Stimulated activated naive B cell treated with anti-CD40 and anti-IgM and Interleukin-4, amounts not matched to agents 10 μg/mL and 1 μg/mL and 100 μg/mL, for 72 hours (primary cell): ENCODE data around the gene ANO3.
A peak's percentile ranks its signal among the peaks of the same experiment; 100 is the strongest.
"Not testable (repeated sequence)": the region's sequence is repeated elsewhere in the genome, so short reads cannot be mapped to it uniquely, and the experiment has no call there.

Source experiments
- ATAC-seq, 2 donors: fragments of 150-1000 bp; cut with Tn5 transposase; replicated peaks; 2 replicates each; pipeline ENCODE4 v1.10.0; 2021; ENCODE audit warnings: moderate library complexity in 1 of 2
- DNase-seq: peaks from one replicate; pipeline ENCODE4 v3.0.0; 2021
- H3K27ac Mint-ChIP-seq: one replicate; pipeline ENCODE4 v1.8.0; 2022; ENCODE audit warnings: mild to moderate bottlenecking, mixed read lengths
- H3K27me3 Mint-ChIP-seq, 2 donors: one replicate each; pipeline ENCODE4 v1.8.0; 2022; ENCODE audit warnings: mixed read lengths in 2 of 2
- H3K36me3 Mint-ChIP-seq, 2 donors: one replicate each; pipeline ENCODE4 v1.8.0; 2022; ENCODE audit warnings: mixed read lengths in 2 of 2, mild to moderate bottlenecking in 1 of 2
- H3K4me1 Mint-ChIP-seq, 2 donors: one replicate each; pipeline ENCODE4 v1.8.0; 2022; ENCODE audit warnings: mixed read lengths in 2 of 2, mild to moderate bottlenecking in 1 of 2
- H3K4me3 Mint-ChIP-seq, 2 donors: one replicate each; pipeline ENCODE4 v1.8.0; 2022; ENCODE audit warnings: mild to moderate bottlenecking in 2 of 2, mixed read lengths in 2 of 2, moderate library complexity in 1 of 2
- H3K9me3 Mint-ChIP-seq, 2 donors: one replicate each; pipeline ENCODE4 v1.8.0; 2022; ENCODE audit warnings: mixed read lengths in 2 of 2, mild to moderate bottlenecking in 1 of 2

Gene ANO3

DNA sequence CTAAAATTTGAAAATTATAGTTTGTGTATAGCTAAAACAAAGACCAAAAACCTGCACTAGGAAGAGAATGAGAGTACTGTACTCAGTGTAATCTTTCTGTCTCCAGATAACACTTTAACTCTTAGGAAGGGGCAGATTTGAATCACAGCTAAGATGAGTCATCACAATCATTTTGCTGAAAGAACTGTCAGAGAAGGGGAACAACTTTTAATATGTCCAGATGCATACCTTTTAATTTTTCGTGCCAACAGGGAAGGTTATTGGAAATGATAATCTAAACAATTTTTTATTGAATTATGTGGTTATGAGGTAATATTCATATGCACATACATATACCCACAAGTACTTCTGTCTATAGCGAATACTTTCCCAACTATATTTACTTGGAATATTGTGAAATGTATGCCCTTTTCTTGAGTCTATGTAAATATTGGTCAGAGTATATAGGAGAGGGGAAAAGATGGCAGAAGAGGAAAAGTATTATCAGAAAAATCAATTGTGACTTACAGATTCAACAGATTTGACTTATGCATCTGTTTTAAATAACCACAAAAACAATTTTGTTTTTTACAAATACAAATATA is 291.2 kb downstream of the ANO3 start:
- ATAC-seq = no peak
- no peaks in the 10 kb centered on the region for H3K27me3 Mint-ChIP-seq
- no peaks in the 10 kb centered on the region for H3K4me1 Mint-ChIP-seq
- no peaks in the 10 kb centered on the region for H3K9me3 Mint-ChIP-seq
- H3K4me3 Mint-ChIP-seq = no peak overlapping the region
- no peaks in the 10 kb centered on the region for H3K36me3 Mint-ChIP-seq
- no peak overlapping the region for H3K27ac Mint-ChIP-seq
- no peak for DNase-seq

GRCh38 chr11:26626346-26626745 is 294.4 kb downstream of the ANO3 start:
- no peaks in the 10 kb centered on the region for H3K9me3 Mint-ChIP-seq
- no peaks in the 10 kb centered on the region for H3K27me3 Mint-ChIP-seq
- H3K4me1 Mint-ChIP-seq = no peaks in the 10 kb centered on the region
- H3K4me3 Mint-ChIP-seq = no peak overlapping the region
- no peaks in the 10 kb centered on the region for H3K36me3 Mint-ChIP-seq
- no peak overlapping the region for H3K27ac Mint-ChIP-seq
- DNase-seq = no peak
- ATAC-seq = no peak

- Mint-ChIP-seq H3K36me3 (no peaks in the 10 kb centered on the region), H3K9me3 (peaks cover 0 to 1% of the 10 kb centered on the region in 2 donors), H3K27ac (no peak overlapping the region), H3K4me3 (no peak overlapping the region), H3K4me1 (no peaks in the 10 kb centered on the region), H3K27me3 (no peaks in the 10 kb centered on the region)
- no peak for DNase-seq
- peak; percentile 39 to 58 for ATAC-seq
Observed at GRCh38 chr11:26632691-26633159, 300.8 kb downstream of the ANO3 start.

- H3K36me3 Mint-ChIP-seq, H3K4me1 Mint-ChIP-seq, DNase-seq, H3K27ac Mint-ChIP-seq, H3K9me3 Mint-ChIP-seq, H3K4me3 Mint-ChIP-seq, H3K27me3 Mint-ChIP-seq, ATAC-seq: not testable (repeated sequence)
Observed at GRCh38 chr11:26643314-26643713, 311.4 kb downstream of the ANO3 start.

DNA sequence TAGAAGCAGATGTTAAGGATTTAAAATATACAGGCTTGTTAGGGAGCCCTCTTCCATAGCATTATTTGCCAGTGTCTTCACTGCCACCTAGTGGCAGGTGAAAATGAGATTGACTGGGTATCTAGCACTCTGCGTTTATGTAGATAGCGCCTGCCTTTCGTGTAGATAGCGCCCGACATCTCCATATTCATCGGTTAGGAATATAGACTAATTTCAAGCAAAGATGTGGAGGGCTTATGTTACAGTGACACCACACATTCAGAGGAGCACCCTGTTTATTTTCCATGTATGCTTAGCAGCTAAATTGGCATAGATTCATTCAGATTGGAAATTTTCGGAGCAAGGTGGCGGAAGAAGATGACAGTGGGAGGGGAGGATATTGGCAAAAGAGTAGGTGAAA is 318.0 kb downstream of the ANO3 start:
- H3K27ac Mint-ChIP-seq = no peak overlapping the region
- no peaks in the 10 kb centered on the region for H3K9me3 Mint-ChIP-seq
- peaks cover 0 to 3% of the 10 kb centered on the region in 2 donors for H3K27me3 Mint-ChIP-seq
- no peaks in the 10 kb centered on the region for H3K4me1 Mint-ChIP-seq
- no peaks in the 10 kb centered on the region for H3K36me3 Mint-ChIP-seq
- no peak overlapping the region for H3K4me3 Mint-ChIP-seq
- DNase-seq (peak; percentile 16), ATAC-seq (peak; percentile 67 to 85)

GRCh38 chr11:26651916-26652315 is 320.0 kb downstream of the ANO3 start:
- Mint-ChIP-seq H3K4me3 (no peak overlapping the region), H3K4me1 (no peaks in the 10 kb centered on the region), H3K36me3 (no peaks in the 10 kb centered on the region), H3K27ac (no peak overlapping the region), H3K27me3 (peaks cover 0 to 3% of the 10 kb centered on the region in 2 donors), H3K9me3 (no peaks in the 10 kb centered on the region)
- no peak for ATAC-seq
- no peak for DNase-seq

- H3K4me1 Mint-ChIP-seq = no peaks in the 10 kb centered on the region
Observed at GRCh38 chr11:26655287-26655686, 323.4 kb downstream of the ANO3 start.

GRCh38 chr11:26662916-26663315 is 331.0 kb downstream of the ANO3 start:
- Mint-ChIP-seq H3K4me1 (no peaks in the 10 kb centered on the region), H3K27ac (no peak overlapping the region), H3K27me3 (no peaks in the 10 kb centered on the region), H3K36me3 (no peaks in the 10 kb centered on the region), H3K9me3 (no peaks in the 10 kb centered on the region), H3K4me3 (no peak overlapping the region)
- no peak for DNase-seq
- no peak for ATAC-seq

More at GRCh38 chr11:26655287-26655686, 323.4 kb downstream of the ANO3 start:
- H3K9me3 Mint-ChIP-seq = no peaks in the 10 kb centered on the region
- H3K27me3 Mint-ChIP-seq = no peaks in the 10 kb centered on the region
- no peaks in the 10 kb centered on the region for H3K36me3 Mint-ChIP-seq
- no peak for ATAC-seq
- H3K27ac Mint-ChIP-seq = no peak overlapping the region
- no peak overlapping the region for H3K4me3 Mint-ChIP-seq
- DNase-seq = no peak

GRCh38 chr11:26665036-26665435 is 333.1 kb downstream of the ANO3 start:
- H3K4me3 Mint-ChIP-seq = no peak overlapping the region
- ATAC-seq (no peak), DNase-seq (no peak)
- H3K4me1 Mint-ChIP-seq = no peaks in the 10 kb centered on the region
- no peaks in the 10 kb centered on the region for H3K27me3 Mint-ChIP-seq
- no peak overlapping the region for H3K27ac Mint-ChIP-seq
- H3K9me3 Mint-ChIP-seq = no peaks in the 10 kb centered on the region
- no peaks in the 10 kb centered on the region for H3K36me3 Mint-ChIP-seq

GRCh38 chr11:26665946-26666345 is 334.0 kb downstream of the ANO3 start:
- H3K27me3 Mint-ChIP-seq = no peaks in the 10 kb centered on the region
- ATAC-seq (no peak), DNase-seq (no peak)
- no peaks in the 10 kb centered on the region for H3K4me1 Mint-ChIP-seq
- H3K36me3 Mint-ChIP-seq = no peaks in the 10 kb centered on the region
- no peaks in the 10 kb centered on the region for H3K9me3 Mint-ChIP-seq
- H3K4me3 Mint-ChIP-seq = no peak overlapping the region
- H3K27ac Mint-ChIP-seq = no peak overlapping the region

- ATAC-seq (no peak), DNase-seq (no peak)
- Mint-ChIP-seq H3K4me1 (no peaks in the 10 kb centered on the region), H3K36me3 (no peaks in the 10 kb centered on the region), H3K4me3 (no peak overlapping the region), H3K9me3 (peaks cover 0 to 2% of the 10 kb centered on the region in 2 donors), H3K27me3 (no peaks in the 10 kb centered on the region), H3K27ac (no peak overlapping the region)
Observed at GRCh38 chr11:26675233-26675928, 343.5 kb downstream of the ANO3 start.

GRCh38 chr11:26676641-26677040 is 344.7 kb downstream of the ANO3 start:
- H3K27me3 Mint-ChIP-seq = no peaks in the 10 kb centered on the region
- no peak overlapping the region for H3K27ac Mint-ChIP-seq
- H3K4me1 Mint-ChIP-seq = no peaks in the 10 kb centered on the region
- peaks cover 0 to 2% of the 10 kb centered on the region in 2 donors for H3K9me3 Mint-ChIP-seq
- no peaks in the 10 kb centered on the region for H3K36me3 Mint-ChIP-seq
- ATAC-seq (no peak), DNase-seq (no peak)
- H3K4me3 Mint-ChIP-seq = no peak overlapping the region

GRCh38 chr11:26677566-26677965 is 345.6 kb downstream of the ANO3 start:
- Mint-ChIP-seq H3K4me3 (no peak overlapping the region), H3K36me3 (no peaks in the 10 kb centered on the region), H3K4me1 (no peaks in the 10 kb centered on the region), H3K27ac (no peak overlapping the region), H3K9me3 (peaks cover 0 to 2% of the 10 kb centered on the region in 2 donors), H3K27me3 (no peaks in the 10 kb centered on the region)
- ATAC-seq = no peak
- DNase-seq = no peak

GRCh38 chr11:26687351-26687750 is 355.4 kb downstream of the ANO3 start:
- Mint-ChIP-seq H3K4me3 (no peak overlapping the region), H3K27ac (no peak overlapping the region), H3K27me3 (no peaks in the 10 kb centered on the region), H3K9me3 (no peaks in the 10 kb centered on the region), H3K4me1 (no peaks in the 10 kb centered on the region), H3K36me3 (no peaks in the 10 kb centered on the region)
- DNase-seq = no peak
- ATAC-seq = no peak

GRCh38 chr11:26688701-26689100 is 356.8 kb downstream of the ANO3 start:
- Mint-ChIP-seq H3K36me3 (no peaks in the 10 kb centered on the region), H3K9me3 (no peaks in the 10 kb centered on the region), H3K27ac (no peak overlapping the region), H3K4me3 (no peak overlapping the region), H3K4me1 (no peaks in the 10 kb centered on the region), H3K27me3 (no peaks in the 10 kb centered on the region)
- ATAC-seq (no peak), DNase-seq (no peak)
